IPS-15b (cell line): ENCODE data around the gene MYH6.
"Not testable (repeated sequence)": the region's sequence is repeated elsewhere in the genome, so short reads cannot be mapped to it uniquely, and the experiment has no call there.

Experiments used
- H3K27me3 ChIP-seq: one replicate; pipeline ENCODE4 v1.6.1; 2013; ENCODE audit warnings: low read length; ENCODE audit not compliant: control insufficient read depth, insufficient read depth
- H3K36me3 ChIP-seq: one replicate; pipeline ENCODE4 v1.6.1; 2013; ENCODE audit warnings: low read length; ENCODE audit not compliant: control insufficient read depth, insufficient read depth
- H3K4me1 ChIP-seq: one replicate; pipeline ENCODE4 v1.6.1; 2013; ENCODE audit warnings: mild to moderate bottlenecking, low read length; ENCODE audit not compliant: control insufficient read depth, insufficient read depth
- H3K4me3 ChIP-seq: one replicate; pipeline ENCODE4 v1.5.1; 2013; ENCODE audit warnings: low read depth, low read length
- H3K9ac ChIP-seq: one replicate; pipeline ENCODE4 v1.6.1; 2013; ENCODE audit warnings: low read depth, mild to moderate bottlenecking, low read length
- H3K9me3 ChIP-seq: one replicate; pipeline ENCODE4 v1.6.1; 2013; ENCODE audit warnings: mild to moderate bottlenecking, low read length; ENCODE audit not compliant: control insufficient read depth, insufficient read depth

MYH6 gene

GRCh38 chr14:23433457-23433856 is 25.4 kb upstream of the MYH6 start:
- Histone ChIP-seq H3K27me3 (peaks cover 5% of the 10 kb centered on the region), H3K9me3 (no peaks in the 10 kb centered on the region), H3K9ac (no peak overlapping the region), H3K4me1 (no peaks in the 10 kb centered on the region), H3K36me3 (no peaks in the 10 kb centered on the region), H3K4me3 (no peak overlapping the region)

DNA sequence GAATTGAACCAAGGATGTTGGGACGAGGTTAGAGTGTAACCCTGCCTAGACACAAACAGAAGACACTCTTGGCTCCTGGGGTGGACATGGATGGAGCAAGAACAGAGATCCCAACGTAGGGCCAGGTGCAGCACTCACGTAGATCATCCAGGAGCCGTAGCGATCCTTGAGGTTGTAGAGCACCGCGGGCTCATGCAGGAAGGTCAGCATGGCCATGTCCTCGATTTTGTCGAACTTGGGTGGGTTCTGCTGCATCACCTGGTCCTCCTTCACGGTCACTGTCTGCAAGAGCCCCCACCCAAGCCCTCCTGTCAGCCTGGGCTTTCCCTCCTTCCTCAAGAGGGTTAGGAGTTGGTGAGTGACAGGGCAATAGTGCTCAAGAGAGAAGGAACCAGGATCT is 24.9 kb upstream of the MYH6 start:
- H3K9me3 ChIP-seq = no peaks in the 10 kb centered on the region
- H3K27me3 ChIP-seq = peaks cover 5% of the 10 kb centered on the region
- H3K9ac ChIP-seq = no peak overlapping the region
- no peaks in the 10 kb centered on the region for H3K36me3 ChIP-seq
- H3K4me3 ChIP-seq = no peak overlapping the region
- H3K4me1 ChIP-seq = no peaks in the 10 kb centered on the region

GRCh38 chr14:23432102-23432925 is 24.2 kb upstream of the MYH6 start:
- Histone ChIP-seq H3K27me3 (peaks cover 5% of the 10 kb centered on the region), H3K4me3 (no peak overlapping the region), H3K9me3 (no peaks in the 10 kb centered on the region), H3K36me3 (no peaks in the 10 kb centered on the region), H3K9ac (no peak overlapping the region), H3K4me1 (no peaks in the 10 kb centered on the region)

GRCh38 chr14:23431486-23431885 is 23.4 kb upstream of the MYH6 start:
- Histone ChIP-seq H3K4me1 (no peaks in the 10 kb centered on the region), H3K4me3 (no peak overlapping the region), H3K9ac (no peak overlapping the region), H3K36me3 (no peaks in the 10 kb centered on the region), H3K9me3 (no peaks in the 10 kb centered on the region), H3K27me3 (peaks cover 5% of the 10 kb centered on the region)

DNA sequence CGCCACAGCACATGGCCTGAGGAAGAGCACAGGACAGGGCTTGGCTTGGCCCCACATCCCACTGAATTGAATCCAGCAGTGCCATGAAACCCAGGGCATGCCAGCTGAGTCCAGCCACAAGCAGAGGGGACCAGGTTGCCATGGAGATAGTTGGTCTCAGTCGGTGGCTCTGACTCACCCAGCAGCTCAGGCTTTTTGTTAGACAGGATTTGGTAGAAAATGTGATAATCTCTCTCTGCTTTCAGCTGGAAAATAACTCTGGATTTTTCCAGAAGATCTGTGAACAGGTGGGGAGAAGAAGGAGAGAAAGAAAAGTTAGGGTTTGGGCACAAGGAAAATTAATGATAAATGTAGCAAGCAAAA is 22.6 kb upstream of the MYH6 start:
- no peaks in the 10 kb centered on the region for H3K36me3 ChIP-seq
- H3K27me3 ChIP-seq = peaks cover 5% of the 10 kb centered on the region
- no peaks in the 10 kb centered on the region for H3K4me1 ChIP-seq
- no peaks in the 10 kb centered on the region for H3K9me3 ChIP-seq
- H3K4me3 ChIP-seq = no peak overlapping the region
- H3K9ac ChIP-seq = no peak overlapping the region

DNA sequence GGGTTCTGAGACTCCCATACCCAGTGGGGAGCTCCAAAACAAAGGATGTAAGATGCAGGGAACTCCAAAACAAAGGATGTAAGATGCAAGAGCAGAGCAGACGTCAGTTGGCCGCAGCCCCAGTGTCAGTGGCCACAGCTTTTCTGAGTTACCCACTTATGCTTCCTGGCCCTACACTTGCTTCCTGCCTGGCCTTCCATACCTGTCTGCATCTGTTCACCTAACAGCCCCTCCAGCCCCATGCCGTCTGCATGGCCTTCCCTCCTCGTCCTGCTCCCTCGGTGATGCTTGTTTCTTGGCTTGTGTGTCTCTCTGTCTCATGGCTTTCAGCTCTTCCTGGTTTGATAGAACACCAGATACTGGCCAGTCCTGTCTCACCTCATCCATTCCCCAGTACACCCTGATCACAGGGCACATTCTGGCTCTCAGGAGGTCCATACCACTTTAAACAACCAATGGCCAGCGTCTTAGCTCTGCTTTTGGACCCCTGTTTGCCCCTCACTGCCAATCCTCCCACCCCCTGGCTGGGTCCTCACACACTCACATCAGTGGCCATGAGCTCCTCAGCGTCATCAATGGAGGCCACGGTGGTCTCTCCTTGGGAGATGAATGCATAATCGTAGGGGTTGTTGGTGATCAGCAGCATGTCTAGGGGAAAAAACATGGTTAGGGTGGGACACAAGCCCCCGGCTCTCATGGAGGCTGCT is 22.1 kb upstream of the MYH6 start:
- Histone ChIP-seq H3K9ac (no peak overlapping the region), H3K4me3 (no peak overlapping the region), H3K9me3 (no peaks in the 10 kb centered on the region), H3K36me3 (no peaks in the 10 kb centered on the region), H3K4me1 (no peaks in the 10 kb centered on the region), H3K27me3 (peaks cover 5% of the 10 kb centered on the region)

- Histone ChIP-seq H3K9ac (no peak overlapping the region), H3K4me1 (no peaks in the 10 kb centered on the region), H3K36me3 (no peaks in the 10 kb centered on the region), H3K9me3 (no peaks in the 10 kb centered on the region), H3K4me3 (no peak overlapping the region), H3K27me3 (no peaks in the 10 kb centered on the region)
Measured at GRCh38 chr14:23428686-23429495, 20.8 kb upstream of the MYH6 start.

DNA sequence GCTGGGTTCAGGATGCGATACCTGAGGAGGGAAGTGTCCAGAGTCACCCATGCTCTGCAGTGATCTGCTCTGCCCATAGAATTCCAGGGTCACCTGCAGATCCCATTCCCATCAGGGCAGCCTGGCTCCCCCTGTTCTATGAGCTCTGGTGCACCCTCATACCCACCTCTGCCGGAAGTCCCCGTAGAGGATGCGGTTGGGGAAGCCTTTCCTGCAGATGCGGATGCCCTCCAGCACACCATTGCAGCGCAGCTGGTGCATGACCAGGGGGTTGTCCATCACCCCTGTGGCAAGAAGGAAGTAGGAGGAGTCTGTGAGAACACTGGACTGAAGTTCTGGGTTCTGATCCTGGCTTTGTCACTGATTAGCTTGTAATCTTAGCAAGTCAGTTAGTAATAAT is 17.7 kb upstream of the MYH6 start:
- not testable (repeated sequence) for H3K36me3 ChIP-seq, H3K27me3 ChIP-seq, H3K4me3 ChIP-seq, H3K9me3 ChIP-seq, H3K4me1 ChIP-seq, H3K9ac ChIP-seq

GRCh38 chr14:23425169-23425568 is 17.1 kb upstream of the MYH6 start:
- H3K9me3 ChIP-seq = no peaks in the 10 kb centered on the region
- H3K4me3 ChIP-seq = no peak overlapping the region
- no peaks in the 10 kb centered on the region for H3K4me1 ChIP-seq
- H3K9ac ChIP-seq = no peak overlapping the region
- H3K36me3 ChIP-seq = no peaks in the 10 kb centered on the region
- peaks cover 3% of the 10 kb centered on the region for H3K27me3 ChIP-seq

GRCh38 chr14:23423657-23424056 is 15.6 kb upstream of the MYH6 start:
- H3K9ac ChIP-seq = no peak overlapping the region
- H3K36me3 ChIP-seq = no peaks in the 10 kb centered on the region
- no peaks in the 10 kb centered on the region for H3K9me3 ChIP-seq
- peaks cover 3% of the 10 kb centered on the region for H3K27me3 ChIP-seq
- no peaks in the 10 kb centered on the region for H3K4me1 ChIP-seq
- H3K4me3 ChIP-seq = no peak overlapping the region

- no peaks in the 10 kb centered on the region for H3K4me1 ChIP-seq
- H3K36me3 ChIP-seq = no peaks in the 10 kb centered on the region
- no peak overlapping the region for H3K9ac ChIP-seq
- H3K27me3 ChIP-seq = peaks cover 3% of the 10 kb centered on the region
- no peaks in the 10 kb centered on the region for H3K9me3 ChIP-seq
- H3K4me3 ChIP-seq = no peak overlapping the region
Measured at GRCh38 chr14:23421594-23421993, 13.5 kb upstream of the MYH6 start.
